ENCODE data around the gene FAM131B. TPM values are rescaled to one million over a fixed set of nuclear protein-coding genes. Genes with fewer than 3 reads are reported as not detected.

Gene FAM131B
- total RNA-seq, 2 experiments from 2014 or later, result 2.7 to 2.9 TPM

- POLR2A ChIA-PET, result interaction anchor here (0.5 to 1.3 kb wide), 2 partner anchors 18 to 145 kb away, joined by 3 to 4 read pairs; no protein-coding TSS in a partner anchor
- no peak for TF ChIP-seq CTCF (IDR thresholded peaks at IDR 0.05)
- no peaks in the 10 kb centered on the region for H3K27me3 Mint-ChIP-seq
- H3K9me3 Mint-ChIP-seq, result no peaks in the 10 kb centered on the region
- CTCF ChIA-PET, result interaction anchor here (0.7 to 1.1 kb wide), 4 partner anchors 18 to 113 kb away, joined by 3 to 5 read pairs (median 4); no protein-coding TSS in a partner anchor
- intact Hi-C loops (cut with micrococcal nuclease), result no loop called here
- H3K4me3 Mint-ChIP-seq, result no peak overlapping the region
- no peak overlapping the region for H3K27ac Mint-ChIP-seq
- DNase-seq (no peak), ATAC-seq (no peak)
- H3K4me1 Mint-ChIP-seq (ENCODE audit: low read depth), result peaks cover 8% of the 10 kb centered on the region
- no peaks in the 10 kb centered on the region for H3K36me3 Mint-ChIP-seq (ENCODE audit: low read depth)
These were observed 34.6 kb downstream of the FAM131B start for GRCh38 chr7:143327903-143328302.

- ATAC-seq, result no peak
- DNase-seq, result no peak
- H3K36me3 Mint-ChIP-seq (ENCODE audit: low read depth), result no peaks in the 10 kb centered on the region
- H3K4me3 Mint-ChIP-seq, result no peak overlapping the region
- ChIA-PET POLR2A (no interaction called here), CTCF (interaction anchor here (1.0 to 2.0 kb wide), 4 partner anchors 14 to 110 kb away, joined by 3 to 6 read pairs (median 4); no protein-coding TSS in a partner anchor)
- peaks cover 8% of the 10 kb centered on the region for H3K4me1 Mint-ChIP-seq (ENCODE audit: low read depth)
- H3K27ac Mint-ChIP-seq, result no peak overlapping the region
- intact Hi-C loops (cut with micrococcal nuclease), result no loop called here
- H3K9me3 Mint-ChIP-seq, result no peaks in the 10 kb centered on the region
- H3K27me3 Mint-ChIP-seq, result no peaks in the 10 kb centered on the region
- TF ChIP-seq CTCF (IDR thresholded peaks at IDR 0.05), result no peak
These were observed 37.3 kb downstream of the FAM131B start for GRCh38 chr7:143325240-143325639.

- intact Hi-C loops (cut with micrococcal nuclease), result no loop called here
- Mint-ChIP-seq H3K4me1 (ENCODE audit: low read depth) (peaks cover 8% of the 10 kb centered on the region), H3K9me3 (no peaks in the 10 kb centered on the region), H3K27ac (no peak overlapping the region), H3K36me3 (ENCODE audit: low read depth) (no peaks in the 10 kb centered on the region), H3K27me3 (no peaks in the 10 kb centered on the region), H3K4me3 (no peak overlapping the region)
- DNase-seq (no peak), ATAC-seq (no peak)
- no peak for TF ChIP-seq CTCF (IDR thresholded peaks at IDR 0.05)
- ChIA-PET POLR2A (no interaction called here), CTCF (interaction anchor here (1.2 to 2.0 kb wide), 2 partner anchors 21 to 24 kb away, joined by 4 to 5 read pairs; no protein-coding TSS in a partner anchor)
These were observed 38.9 kb downstream of the FAM131B start for GRCh38 chr7:143323653-143324052.

- Mint-ChIP-seq H3K9me3 (no peaks in the 10 kb centered on the region), H3K4me1 (ENCODE audit: low read depth) (peaks cover 8% of the 10 kb centered on the region), H3K27me3 (no peaks in the 10 kb centered on the region), H3K4me3 (no peak overlapping the region), H3K27ac (no peak overlapping the region), H3K36me3 (ENCODE audit: low read depth) (no peaks in the 10 kb centered on the region)
- DNase-seq (no peak), ATAC-seq (no peak)
- intact Hi-C loops (cut with micrococcal nuclease), result no loop called here
- ChIA-PET CTCF (interaction anchor here (1.2 to 2.0 kb wide), 2 partner anchors 22 to 23 kb away, joined by 4 to 5 read pairs; no protein-coding TSS in a partner anchor), POLR2A (no interaction called here)
- no peak for TF ChIP-seq CTCF (IDR thresholded peaks at IDR 0.05)
These were observed 39.5 kb downstream of the FAM131B start for GRCh38 chr7:143322760-143323633.

GRCh38 chr7:143321734-143322133 is 40.8 kb downstream of the FAM131B start:
- DNase-seq (peak; percentile 27), ATAC-seq (no peak)
- Mint-ChIP-seq H3K27ac (no peak overlapping the region), H3K4me1 (ENCODE audit: low read depth) (peaks cover 8% of the 10 kb centered on the region), H3K9me3 (no peaks in the 10 kb centered on the region), H3K36me3 (ENCODE audit: low read depth) (no peaks in the 10 kb centered on the region), H3K4me3 (no peak overlapping the region), H3K27me3 (no peaks in the 10 kb centered on the region)
- ChIA-PET POLR2A (no interaction called here), CTCF (interaction anchor here (1.0 to 1.6 kb wide), 2 partner anchors 24 kb away, joined by 3 to 4 read pairs; no protein-coding TSS in a partner anchor)
- TF ChIP-seq CTCF (IDR thresholded peaks at IDR 0.05), result no peak
- intact Hi-C loops (cut with micrococcal nuclease), result no loop called here

All from activated CD8-positive, alpha-beta T cell treated with anti-CD3 and anti-CD28 coated beads for 36 hours (primary cell).